Trophoblast cell (in vitro differentiated cells and primary cell): ENCODE results near the gene E2F3.

Experiments used
- DNase-seq, 2 donors: peaks; one replicate each; pipeline ENCODE4 v3.0.0-alpha.2; 2016
- H2AFZ ChIP-seq: 2 replicates; pipeline ENCODE4 v1.6.1; 2013; ENCODE audit warnings: low read length, moderate library complexity, mild to moderate bottlenecking; ENCODE audit not compliant: insufficient read depth, poor library complexity
- H2AK5ac ChIP-seq: 2 replicates; pipeline ENCODE4 v1.6.1; 2013; ENCODE audit warnings: mild to moderate bottlenecking, low read length
- H2BK120ac ChIP-seq: 2 replicates; pipeline ENCODE4 v1.6.1; 2013; ENCODE audit warnings: low read length, mild to moderate bottlenecking, moderate library complexity; ENCODE audit not compliant: insufficient read depth, poor library complexity
- H2BK12ac ChIP-seq: 2 replicates; pipeline ENCODE4 v1.6.1; 2013; ENCODE audit warnings: mild to moderate bottlenecking, low read length, moderate library complexity
- H2BK5ac ChIP-seq: 2 replicates; pipeline ENCODE4 v1.6.1; 2013; ENCODE audit warnings: low read length, low read depth, moderate library complexity, mild to moderate bottlenecking; ENCODE audit not compliant: poor library complexity
- H3K14ac ChIP-seq: 2 replicates; pipeline ENCODE4 v1.6.1; 2013; ENCODE audit warnings: mild to moderate bottlenecking, low read length
- H3K18ac ChIP-seq: 2 replicates; pipeline ENCODE4 v1.6.1; 2013; ENCODE audit warnings: mild to moderate bottlenecking, low read length
- H3K23ac ChIP-seq: 2 replicates; pipeline ENCODE4 v1.6.1; 2013; ENCODE audit warnings: low read length
- H3K27ac ChIP-seq: 2 replicates; pipeline ENCODE4 v1.5.1; 2013; ENCODE audit warnings: low read depth, mild to moderate bottlenecking, inconsistent platforms, low read length, moderate library complexity
- H3K27me3 ChIP-seq: 2 replicates; pipeline ENCODE4 v1.6.1; 2013; ENCODE audit warnings: inconsistent platforms, mild to moderate bottlenecking, low read length, moderate library complexity; ENCODE audit not compliant: insufficient read depth
- H3K36me3 ChIP-seq, 2 experiments: 1 replicate in 1 of 2; 2 replicates in 1 of 2; pipeline ENCODE4 v1.6.1; 2013; ENCODE audit warnings: low read length in 2 of 2, mild to moderate bottlenecking in 2 of 2, moderate library complexity in 1 of 2; ENCODE audit not compliant: insufficient read depth in 2 of 2, control insufficient read depth in 1 of 2
- H3K4ac ChIP-seq: 2 replicates; pipeline ENCODE4 v1.6.1; 2013; ENCODE audit warnings: low read depth, mild to moderate bottlenecking, low read length, moderate library complexity
- H3K4me1 ChIP-seq, 2 experiments: 1 replicate in 1 of 2; 2 replicates in 1 of 2; pipeline ENCODE4 v1.6.1; 2013; ENCODE audit warnings: low read length in 2 of 2, mild to moderate bottlenecking in 2 of 2, moderate library complexity in 1 of 2; ENCODE audit not compliant: insufficient read depth in 2 of 2, control insufficient read depth in 1 of 2
- H3K4me2 ChIP-seq: 2 replicates; pipeline ENCODE4 v1.6.1; 2013; ENCODE audit warnings: inconsistent platforms, mild to moderate bottlenecking, low read length, moderate library complexity
- H3K4me3 ChIP-seq: 2 replicates; pipeline ENCODE4 v1.5.1; 2013; ENCODE audit warnings: mild to moderate bottlenecking, low read depth, low read length, inconsistent platforms
- H3K79me1 ChIP-seq: one replicate; pipeline ENCODE4 v1.6.1; 2013; ENCODE audit warnings: low read length
- H3K79me2 ChIP-seq: 2 replicates; pipeline ENCODE4 v1.6.1; 2013; ENCODE audit warnings: low read length, mild to moderate bottlenecking; ENCODE audit not compliant: control insufficient read depth, insufficient read depth, poor library complexity
- H3K9ac ChIP-seq: 2 replicates; pipeline ENCODE4 v1.6.1; 2013; ENCODE audit warnings: mild to moderate bottlenecking, low read length
- H3K9me3 ChIP-seq: 2 replicates; pipeline ENCODE4 v1.6.1; 2013; ENCODE audit warnings: low read depth, mild to moderate bottlenecking, control low read depth, inconsistent platforms, low read length; ENCODE audit not compliant: insufficient read depth
- H4K12ac ChIP-seq: 2 replicates; pipeline ENCODE4 v1.6.1; 2013; ENCODE audit warnings: low read depth, mild to moderate bottlenecking, low read length, moderate library complexity
- H4K8ac ChIP-seq: 2 replicates; pipeline ENCODE4 v1.6.1; 2013; ENCODE audit warnings: low read depth, mild to moderate bottlenecking, low read length, moderate library complexity
- H4K91ac ChIP-seq: one replicate; pipeline ENCODE4 v1.6.1; 2013; ENCODE audit warnings: low read depth, mild to moderate bottlenecking, low read length, moderate library complexity
- WGBS: extraction: QIAGEN DNeasy Blood & Tissue Kit; methylation state at CpG from one replicate; pipeline ENCODE4 v1.1.7; 2013; ENCODE audit warnings: missing lambda C conversion rate; ENCODE audit not compliant: insufficient read length, insufficient coverage; ENCODE audit errors: extremely low coverage; 5-methylcytosine and 5-hydroxymethylcytosine counted together

Gene E2F3

DNA sequence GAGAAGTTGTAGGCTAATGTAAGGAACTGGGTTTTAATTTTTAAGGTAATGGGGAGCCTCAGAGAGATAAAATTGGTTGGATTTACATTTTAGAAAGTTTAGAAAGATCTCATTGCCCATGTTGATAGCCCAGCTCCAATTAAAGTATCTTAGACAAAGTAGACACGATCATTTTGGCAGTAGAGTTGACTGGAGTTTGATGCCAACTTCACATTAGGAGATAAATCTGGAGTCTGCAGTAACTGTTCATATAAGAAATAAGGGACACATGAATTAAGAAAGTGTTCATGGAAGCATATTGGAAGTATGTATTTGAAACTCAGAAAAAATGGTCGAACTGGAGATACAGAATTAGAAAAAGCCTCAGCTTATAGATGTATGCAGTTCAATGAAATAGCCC lies 12.6 kb upstream of the E2F3 start:
- no peak overlapping the region for H2BK5ac ChIP-seq
- H3K4ac ChIP-seq = no peak overlapping the region
- no peak overlapping the region for H2BK12ac ChIP-seq
- H3K4me2 ChIP-seq = no peak overlapping the region
- no peak overlapping the region for H3K4me3 ChIP-seq
- H3K79me1 ChIP-seq = no peaks in the 10 kb centered on the region
- no peaks in the 10 kb centered on the region for H3K9me3 ChIP-seq
- H3K27ac ChIP-seq = no peak overlapping the region
- no peaks in the 10 kb centered on the region for H3K36me3 ChIP-seq
- no peak overlapping the region for H2BK120ac ChIP-seq
- H3K79me2 ChIP-seq = no peaks in the 10 kb centered on the region
- H3K9ac ChIP-seq = no peak overlapping the region
- H3K23ac ChIP-seq = no peak overlapping the region
- no peak overlapping the region for H3K14ac ChIP-seq
- H3K4me1 ChIP-seq = no peaks in the 10 kb centered on the region
- no peak overlapping the region for H4K8ac ChIP-seq
- H2AK5ac ChIP-seq = no peak overlapping the region
- H4K12ac ChIP-seq = no peak overlapping the region
- no CpG with 5 or more reads among the region's 2 CpGs for WGBS
- H4K91ac ChIP-seq = no peak overlapping the region
- H2AFZ ChIP-seq = no peak overlapping the region
- no peaks in the 10 kb centered on the region for H3K27me3 ChIP-seq
- H3K18ac ChIP-seq = no peak overlapping the region
- DNase-seq = no peak

GRCh38 chr6:20393297-20393696 lies 8.4 kb upstream of the E2F3 start:
- Histone ChIP-seq H3K9me3 (peaks cover 3% of the 10 kb centered on the region), H2BK120ac (no peak overlapping the region), H2AK5ac (no peak overlapping the region), H3K9ac (no peak overlapping the region), H4K12ac (no peak overlapping the region), H2AFZ (no peak overlapping the region), H3K23ac (no peak overlapping the region), H4K8ac (no peak overlapping the region), H3K4me1 (no peaks in the 10 kb centered on the region), H3K36me3 (no peaks in the 10 kb centered on the region), H2BK12ac (no peak overlapping the region), H3K4me2 (no peak overlapping the region), H3K79me1 (no peaks in the 10 kb centered on the region), H3K79me2 (no peaks in the 10 kb centered on the region), H3K4ac (no peak overlapping the region), H3K27me3 (no peaks in the 10 kb centered on the region), H2BK5ac (no peak overlapping the region), H3K27ac (no peak overlapping the region), H3K14ac (no peak overlapping the region), H3K4me3 (no peak overlapping the region), H4K91ac (no peak overlapping the region), H3K18ac (no peak overlapping the region)
- no peak for DNase-seq
- no CpG with 5 or more reads among the region's 2 CpGs for WGBS

DNA sequence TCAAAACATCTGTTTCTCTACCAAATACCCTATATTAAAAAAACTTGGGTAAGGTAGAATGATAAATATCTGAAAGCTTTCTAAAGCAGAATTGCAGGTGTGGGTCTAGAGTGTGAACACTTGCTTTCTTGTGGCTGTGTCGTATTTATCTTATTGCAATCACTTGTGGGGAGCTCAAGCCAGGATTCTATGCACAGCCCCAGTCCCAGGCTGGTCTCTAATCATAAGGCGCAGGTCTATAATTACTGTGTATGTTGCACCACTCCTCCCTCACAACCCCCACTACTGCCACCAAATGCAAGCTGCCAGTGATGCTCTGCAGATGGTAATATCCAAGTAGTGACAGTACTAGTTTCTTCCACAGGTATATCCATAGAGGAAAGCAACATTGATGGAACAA lies 2.2 kb upstream of the E2F3 start:
- H3K23ac ChIP-seq = no peak overlapping the region
- no peak overlapping the region for H4K91ac ChIP-seq
- no peak overlapping the region for H3K14ac ChIP-seq
- H2BK5ac ChIP-seq = no peak overlapping the region
- H3K36me3 ChIP-seq = no peaks in the 10 kb centered on the region
- no peak overlapping the region for H2BK12ac ChIP-seq
- WGBS = no CpG with 5 or more reads among the region's 2 CpGs
- no peak overlapping the region for H4K8ac ChIP-seq
- H3K9ac ChIP-seq = no peak overlapping the region
- H3K27ac ChIP-seq = no peak overlapping the region
- H3K4me1 ChIP-seq = peaks cover 2 to 3% of the 10 kb centered on the region in 2 experiments
- H3K4ac ChIP-seq = no peak overlapping the region
- no peak overlapping the region for H3K18ac ChIP-seq
- peaks cover 3% of the 10 kb centered on the region for H3K9me3 ChIP-seq
- no peak overlapping the region for H2AK5ac ChIP-seq
- H2BK120ac ChIP-seq = no peak overlapping the region
- peaks cover 16% of the 10 kb centered on the region for H3K79me1 ChIP-seq
- H3K79me2 ChIP-seq = peaks cover 13% of the 10 kb centered on the region
- no peak for DNase-seq
- H3K4me2 ChIP-seq = no peak overlapping the region
- H2AFZ ChIP-seq = no peak overlapping the region
- H3K4me3 ChIP-seq = no peak overlapping the region
- no peak overlapping the region for H4K12ac ChIP-seq
- H3K27me3 ChIP-seq = no peaks in the 10 kb centered on the region

DNA sequence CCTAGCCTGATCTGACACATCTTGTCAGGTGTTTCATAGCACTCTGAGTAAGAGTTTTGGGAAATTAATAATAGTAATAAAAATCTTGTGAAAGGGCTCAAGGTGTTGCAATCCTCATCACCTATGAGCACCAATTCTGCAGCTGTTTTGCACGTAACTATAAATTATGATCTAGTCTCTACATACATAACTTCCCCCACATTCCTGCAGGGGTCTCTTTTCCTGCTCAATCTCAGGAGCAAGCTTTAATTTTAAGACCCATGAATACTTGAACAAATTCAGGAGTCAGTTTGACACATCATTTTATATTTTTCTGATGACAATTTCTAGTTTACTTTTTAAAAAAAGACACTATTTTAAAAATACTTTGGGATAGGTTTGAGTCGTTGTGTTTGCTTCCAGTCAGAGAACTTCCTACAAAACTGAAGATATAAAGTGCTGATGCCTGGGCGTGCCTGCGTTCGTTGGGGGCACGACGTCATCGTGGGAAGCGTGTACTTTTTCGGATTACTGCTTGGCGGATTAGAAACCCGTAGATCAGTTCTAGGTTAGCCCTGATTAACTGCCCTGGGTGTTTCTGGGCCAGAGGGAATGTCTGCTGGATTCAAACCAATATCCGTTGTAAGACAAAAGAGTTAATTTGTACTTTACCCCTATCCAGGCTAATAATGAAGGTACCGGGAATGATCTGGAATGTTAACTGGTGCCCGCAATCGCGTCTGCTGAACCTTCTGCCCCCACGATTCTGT lies 1.0 kb upstream of the E2F3 start:
- Histone ChIP-seq H3K14ac (no peak overlapping the region), H3K79me2 (peaks cover 13% of the 10 kb centered on the region), H3K36me3 (no peaks in the 10 kb centered on the region), H4K91ac (no peak overlapping the region), H2AK5ac (no peak overlapping the region), H3K4me2 (peak overlapping the region; percentile 79), H2BK12ac (no peak overlapping the region), H3K4me1 (peaks cover 2 to 3% of the 10 kb centered on the region in 2 experiments), H3K4me3 (peak overlapping the region; percentile 26), H2BK5ac (no peak overlapping the region), H3K18ac (no peak overlapping the region), H3K4ac (no peak overlapping the region), H3K27me3 (no peaks in the 10 kb centered on the region), H3K23ac (no peak overlapping the region), H4K8ac (no peak overlapping the region), H2BK120ac (no peak overlapping the region), H4K12ac (no peak overlapping the region), H3K9me3 (no peaks in the 10 kb centered on the region), H3K9ac (peak overlapping the region; percentile 23), H3K79me1 (peaks cover 16% of the 10 kb centered on the region), H3K27ac (no peak overlapping the region), H2AFZ (peak overlapping the region; percentile 43)
- no peak for DNase-seq
- no CpG with 5 or more reads among the region's 18 CpGs for WGBS
